ENCODE results near the gene UNC5B. TPM values are rescaled to one million over a fixed set of nuclear protein-coding genes. Genes with fewer than 3 reads are reported as not detected.
A peak's percentile ranks its signal among the peaks of the same experiment; 100 is the strongest.

Gene UNC5B
- total RNA-seq (1 to 10 TPM; 1.4 to 3.0 (median 1.7) TPM), polyA plus RNA-seq (10 to 100 TPM in 1 of 3 donors, 1 to 10 TPM in 2; 1.8 to 12.7 (median 2.8) TPM)

- H3K27ac ChIP-seq: peak within 1 kb of the TSS; percentile 68 to 86 (median 79)
- no peaks in the 10 kb centered on the region for H3K9me3 ChIP-seq
- H3K4me1 ChIP-seq: peaks cover 0 to 43% (median 35%) of the 10 kb centered on the region in 4 donors
- no peaks in the 10 kb centered on the region for H3K36me3 ChIP-seq
- intact Hi-C loops (cut with DNase I): loop anchor here (1.0 to 10.0 kb wide), 3 partner anchors 54 to 808 kb away; partner anchors contain the start of genes EIF4EBP2 and SGPL1
- peak within 1 kb of the TSS; percentile 38 to 81 (median 58) for H3K4me3 ChIP-seq
- 0% methylated on average over 109 of the region's 109 CpGs for whole genome bisulfite sequencing, 2 donors
- H3K27me3 ChIP-seq: peaks cover 16 to 37% (median 17%) of the 10 kb centered on the region in 3 donors
- TF ChIP-seq EP300 (IDR thresholded peaks at IDR 0.05) (no peak), POLR2AphosphoS5 (IDR thresholded peaks at IDR 0.05) (peak; percentile 14 to 65 (median 48)), CTCF (IDR thresholded peaks at IDR 0.05) (no peak), POLR2A (IDR thresholded peaks at IDR 0.05) (no peak)
- DNase-seq: peak; percentile 94
Observed at GRCh38 chr10:71212318-71213126, at the start of gene UNC5B. Gene UNC5B (plus strand): TSS chr10:71212570. CDS start chr10:71212986, 416 bp downstream.

GRCh38 chr10:71173466-71173865 lies 38.9 kb upstream of the UNC5B start:
- Histone ChIP-seq H3K4me3 (no peak overlapping the region), H3K27me3 (no peaks in the 10 kb centered on the region), H3K9me3 (no peaks in the 10 kb centered on the region), H3K27ac (no peak overlapping the region), H3K4me1 (no peaks in the 10 kb centered on the region), H3K36me3 (no peaks in the 10 kb centered on the region)
- intact Hi-C loops (cut with DNase I): no loop called here
- no peak for TF ChIP-seq POLR2A (IDR thresholded peaks at IDR 0.05)
- TF ChIP-seq CTCF (IDR thresholded peaks at IDR 0.05): no peak
- TF ChIP-seq POLR2AphosphoS5 (IDR thresholded peaks at IDR 0.05): no peak
- no peak for TF ChIP-seq EP300 (IDR thresholded peaks at IDR 0.05)
- no peak for DNase-seq

- H3K27ac ChIP-seq: no peak overlapping the region
- H3K27me3 ChIP-seq: no peaks in the 10 kb centered on the region
- TF ChIP-seq POLR2AphosphoS5 (IDR thresholded peaks at IDR 0.05) (no peak), POLR2A (IDR thresholded peaks at IDR 0.05) (no peak)
- intact Hi-C loops (cut with DNase I): no loop called here
- WGBS, 2 donors: 88 to 90% methylated on average over 2 of the region's 2 CpGs
- H3K9me3 ChIP-seq: no peaks in the 10 kb centered on the region
- no peaks in the 10 kb centered on the region for H3K36me3 ChIP-seq
- DNase-seq: no peak
- no peak overlapping the region for H3K4me3 ChIP-seq
- no peaks in the 10 kb centered on the region for H3K4me1 ChIP-seq
Observed at GRCh38 chr10:71176661-71177060, 35.7 kb upstream of the UNC5B start.

- Histone ChIP-seq H3K36me3 (no peaks in the 10 kb centered on the region), H3K4me1 (no peaks in the 10 kb centered on the region), H3K4me3 (no peak overlapping the region), H3K9me3 (no peaks in the 10 kb centered on the region), H3K27me3 (no peaks in the 10 kb centered on the region), H3K27ac (no peak overlapping the region)
- intact Hi-C loops (cut with DNase I): no loop called here
- 78 to 87% methylated on average over 4 of the region's 4 CpGs for WGBS, 2 donors
- TF ChIP-seq EP300 (IDR thresholded peaks at IDR 0.05): no peak
- no peak for TF ChIP-seq CTCF (IDR thresholded peaks at IDR 0.05)
- no peak for TF ChIP-seq POLR2A (IDR thresholded peaks at IDR 0.05)
- TF ChIP-seq POLR2AphosphoS5 (IDR thresholded peaks at IDR 0.05): no peak
- DNase-seq: no peak
Observed at GRCh38 chr10:71177651-71178199, 34.6 kb upstream of the UNC5B start.

GRCh38 chr10:71178880-71179279 lies 33.5 kb upstream of the UNC5B start:
- no peaks in the 10 kb centered on the region for H3K4me1 ChIP-seq
- H3K36me3 ChIP-seq: no peaks in the 10 kb centered on the region
- 68 to 84% methylated on average over 3 of the region's 3 CpGs for WGBS, 2 donors
- no peaks in the 10 kb centered on the region for H3K9me3 ChIP-seq
- no peak overlapping the region for H3K4me3 ChIP-seq
- H3K27ac ChIP-seq: no peak overlapping the region
- no peaks in the 10 kb centered on the region for H3K27me3 ChIP-seq
- intact Hi-C loops (cut with DNase I): no loop called here
- DNase-seq: no peak
- no peak for TF ChIP-seq POLR2AphosphoS5 (IDR thresholded peaks at IDR 0.05)

Measured in sigmoid colon (tissue), 7 donors.